BLaER1 treated with 17β-estradiol and CSF1 and Interleukin-3, amounts not matched to agents 10 nM and 100 nM (cell line): ENCODE results near the gene SLC24A3.

Experiments
- H3K27ac ChIP-seq, 11 experiments: shearing (Covaris generic); formaldehyde crosslinking; 2 replicates each; pipeline ENCODE4 v1.8.1; 2022
- H3K27me3 ChIP-seq, 11 experiments: shearing (Covaris generic); formaldehyde crosslinking; 2 replicates each; pipeline ENCODE4 v1.8.1; 2022
- H3K36me3 ChIP-seq, 11 experiments: shearing (Covaris generic); formaldehyde crosslinking; 2 replicates each; pipeline ENCODE4 v1.8.1; 2022
- H3K4me1 ChIP-seq, 10 experiments: shearing (Covaris generic); formaldehyde crosslinking; 2 replicates each; pipeline ENCODE4 v1.8.1; 2022
- H3K4me2 ChIP-seq, 11 experiments: shearing (Covaris generic); formaldehyde crosslinking; 2 replicates each; pipeline ENCODE4 v1.8.1; 2022
- H3K4me3 ChIP-seq, 10 experiments: shearing (Covaris generic); formaldehyde crosslinking; 2 replicates each; pipeline ENCODE4 v1.8.1; 2022
- H3K9ac ChIP-seq, 11 experiments: shearing (Covaris generic); formaldehyde crosslinking; 2 replicates each; pipeline ENCODE4 v1.8.1; 2022
- H3K9me3 ChIP-seq, 11 experiments: shearing (Covaris generic); formaldehyde crosslinking; replicated peaks in 1 of 11; 2 replicates each; pipeline ENCODE4 v1.8.1; 2022
- H4K20me1 ChIP-seq, 11 experiments: shearing (Covaris generic); formaldehyde crosslinking; 2 replicates each; pipeline ENCODE4 v1.8.1; 2022
- Cebpa-rat ChIP-seq, 11 experiments: shearing (Covaris generic); IDR thresholded peaks; 2 replicates each; pipeline ENCODE4 v1.8.1; 2022

The SLC24A3 gene

GRCh38 chr20:19615629-19616028 lies 403.2 kb downstream of the SLC24A3 start:
- no peaks in the 10 kb centered on the region for H3K36me3 ChIP-seq
- H3K9me3 ChIP-seq, result no peaks in the 10 kb centered on the region
- H4K20me1 ChIP-seq, result no peaks in the 10 kb centered on the region
- H3K4me2 ChIP-seq, result no peak overlapping the region
- no peaks in the 10 kb centered on the region for H3K27me3 ChIP-seq
- H3K4me3 ChIP-seq, result no peak overlapping the region
- no peak overlapping the region for H3K9ac ChIP-seq
- no peak for TF ChIP-seq Cebpa-rat (IDR thresholded peaks at IDR 0.05)
- peaks cover 0 to 9% (median 4%) of the 10 kb centered on the region in 10 experiments; a peak in 18 of 20 replicates for H3K4me1 ChIP-seq
- no peak overlapping the region for H3K27ac ChIP-seq

- H3K36me3 ChIP-seq, result no peaks in the 10 kb centered on the region
- no peak overlapping the region for H3K4me3 ChIP-seq
- H3K9ac ChIP-seq, result no peak overlapping the region
- no peaks in the 10 kb centered on the region for H3K9me3 ChIP-seq
- TF ChIP-seq Cebpa-rat (IDR thresholded peaks at IDR 0.05), result no peak
- no peaks in the 10 kb centered on the region for H3K27me3 ChIP-seq
- H3K4me2 ChIP-seq, result no peak overlapping the region
- H3K4me1 ChIP-seq, result peaks cover 4 to 14% (median 8%) of the 10 kb centered on the region in 10 experiments
- no peak overlapping the region for H3K27ac ChIP-seq
- H4K20me1 ChIP-seq, result no peaks in the 10 kb centered on the region
Observed at GRCh38 chr20:19616081-19616480, 403.6 kb downstream of the SLC24A3 start.

- no peaks in the 10 kb centered on the region for H3K9me3 ChIP-seq
- no peak overlapping the region for H3K9ac ChIP-seq
- no peaks in the 10 kb centered on the region for H3K27me3 ChIP-seq
- H4K20me1 ChIP-seq, result no peaks in the 10 kb centered on the region
- H3K36me3 ChIP-seq, result no peaks in the 10 kb centered on the region
- H3K27ac ChIP-seq, result no peak overlapping the region
- no peak for TF ChIP-seq Cebpa-rat (IDR thresholded peaks at IDR 0.05)
- peaks cover 10 to 19% (median 14%) of the 10 kb centered on the region in 10 experiments for H3K4me1 ChIP-seq
- no peak overlapping the region for H3K4me2 ChIP-seq
- H3K4me3 ChIP-seq, result no peak overlapping the region
Observed at GRCh38 chr20:19616620-19617019, 404.2 kb downstream of the SLC24A3 start.

- H3K27me3 ChIP-seq, result no peaks in the 10 kb centered on the region
- no peak overlapping the region for H3K27ac ChIP-seq
- no peak overlapping the region for H3K4me2 ChIP-seq
- H3K4me1 ChIP-seq, result peaks cover 16 to 22% (median 20%) of the 10 kb centered on the region in 10 experiments
- no peak for TF ChIP-seq Cebpa-rat (IDR thresholded peaks at IDR 0.05)
- H3K9ac ChIP-seq, result no peak overlapping the region
- no peaks in the 10 kb centered on the region for H4K20me1 ChIP-seq
- no peaks in the 10 kb centered on the region for H3K36me3 ChIP-seq
- no peak overlapping the region for H3K4me3 ChIP-seq
- H3K9me3 ChIP-seq, result no peaks in the 10 kb centered on the region
Observed at GRCh38 chr20:19617256-19617655, 404.8 kb downstream of the SLC24A3 start.

- no peaks in the 10 kb centered on the region for H4K20me1 ChIP-seq
- H3K4me3 ChIP-seq, result no peak overlapping the region
- H3K27me3 ChIP-seq, result no peaks in the 10 kb centered on the region
- TF ChIP-seq Cebpa-rat (IDR thresholded peaks at IDR 0.05), result no peak
- no peak overlapping the region for H3K27ac ChIP-seq
- H3K4me2 ChIP-seq, result no peak overlapping the region
- H3K9me3 ChIP-seq, result peaks cover 0 to 7% (median 2%) of the 10 kb centered on the region in 11 experiments; a peak in 9 of 22 replicates
- H3K4me1 ChIP-seq, result peaks cover 17 to 22% (median 20%) of the 10 kb centered on the region in 10 experiments
- no peaks in the 10 kb centered on the region for H3K36me3 ChIP-seq
- H3K9ac ChIP-seq, result no peak overlapping the region
Observed at GRCh38 chr20:19618711-19619110, 406.3 kb downstream of the SLC24A3 start.

GRCh38 chr20:19619904-19620430 lies 407.5 kb downstream of the SLC24A3 start:
- H3K9ac ChIP-seq, result no peak overlapping the region
- peaks cover 0 to 15% (median 9%) of the 10 kb centered on the region in 11 experiments; a peak in 14 of 22 replicates for H3K9me3 ChIP-seq
- no peaks in the 10 kb centered on the region for H3K36me3 ChIP-seq
- H4K20me1 ChIP-seq, result no peaks in the 10 kb centered on the region
- peak overlapping the region in 2 of 11 experiments; percentile 25 to 39; a peak in 1 of 22 replicates for H3K4me2 ChIP-seq
- no peak overlapping the region for H3K27ac ChIP-seq
- no peak overlapping the region for H3K4me3 ChIP-seq
- peaks cover 17 to 25% (median 20%) of the 10 kb centered on the region in 10 experiments for H3K4me1 ChIP-seq
- no peaks in the 10 kb centered on the region for H3K27me3 ChIP-seq
- TF ChIP-seq Cebpa-rat (IDR thresholded peaks at IDR 0.05), result no peak

GRCh38 chr20:19620446-19620845 lies 408.0 kb downstream of the SLC24A3 start:
- H3K27ac ChIP-seq, result no peak overlapping the region
- no peak overlapping the region for H3K4me3 ChIP-seq
- H3K36me3 ChIP-seq, result no peaks in the 10 kb centered on the region
- H3K9me3 ChIP-seq, result peaks cover 0 to 15% (median 9%) of the 10 kb centered on the region in 11 experiments; a peak in 14 of 22 replicates
- peak overlapping the region; percentile 21 to 66 (median 55); a peak in 14 of 22 replicates for H3K4me2 ChIP-seq
- H3K4me1 ChIP-seq, result peaks cover 17 to 26% (median 20%) of the 10 kb centered on the region in 10 experiments
- no peak overlapping the region for H3K9ac ChIP-seq
- H4K20me1 ChIP-seq, result no peaks in the 10 kb centered on the region
- TF ChIP-seq Cebpa-rat (IDR thresholded peaks at IDR 0.05), result no peak
- no peaks in the 10 kb centered on the region for H3K27me3 ChIP-seq

- TF ChIP-seq Cebpa-rat (IDR thresholded peaks at IDR 0.05), result no peak
- no peaks in the 10 kb centered on the region for H3K27me3 ChIP-seq
- H3K4me3 ChIP-seq, result no peak overlapping the region
- H3K4me1 ChIP-seq, result peaks cover 17 to 26% (median 20%) of the 10 kb centered on the region in 10 experiments
- H3K36me3 ChIP-seq, result no peaks in the 10 kb centered on the region
- H3K9ac ChIP-seq, result no peak overlapping the region
- no peaks in the 10 kb centered on the region for H4K20me1 ChIP-seq
- H3K9me3 ChIP-seq, result peaks cover 0 to 15% (median 9%) of the 10 kb centered on the region in 11 experiments; a peak in 14 of 22 replicates
- H3K4me2 ChIP-seq, result peak overlapping the region; percentile 21 to 66 (median 55); a peak in 19 of 22 replicates
- no peak overlapping the region for H3K27ac ChIP-seq
Observed at GRCh38 chr20:19621072-19621471, 408.6 kb downstream of the SLC24A3 start.

GRCh38 chr20:19624221-19624965 lies 412.0 kb downstream of the SLC24A3 start:
- no peak for TF ChIP-seq Cebpa-rat (IDR thresholded peaks at IDR 0.05)

More at GRCh38 chr20:19624221-19624965, 412.0 kb downstream of the SLC24A3 start:
- H3K4me2 ChIP-seq, result no peak overlapping the region
- H4K20me1 ChIP-seq, result no peaks in the 10 kb centered on the region
- H3K4me1 ChIP-seq, result peaks cover 17 to 26% (median 20%) of the 10 kb centered on the region in 10 experiments
- H3K4me3 ChIP-seq, result no peak overlapping the region
- peaks cover 0 to 15% (median 9%) of the 10 kb centered on the region in 11 experiments; a peak in 14 of 22 replicates for H3K9me3 ChIP-seq
- H3K36me3 ChIP-seq, result no peaks in the 10 kb centered on the region
- H3K27ac ChIP-seq, result no peak overlapping the region
- H3K9ac ChIP-seq, result no peak overlapping the region
- H3K27me3 ChIP-seq, result no peaks in the 10 kb centered on the region
